Peyer's patch (tissue), 4 donors: ENCODE data around the gene CD59.

Experiments
- POLR2A ChIP-seq, 2 donors: fragments of 450-650 bp; IDR thresholded peaks; one replicate each; pipeline ENCODE4 v1.5.1; 2017; ENCODE audit warnings: antibody characterized with exemption in 2 of 2, mild to moderate bottlenecking in 2 of 2, moderate library complexity in 2 of 2
- TF ChIP-seq, protein P1 (sequence below), 6 experiments: fragments of 450-650 bp in 4 of 6; fragments of 200-600 bp in 2 of 6; sonication (generic) in 1 of 6; IDR thresholded peaks; one replicate each; pipeline ENCODE4 v1.5.1; 2017 to 2019; ENCODE audit warnings: antibody characterized with exemption in 6 of 6, mild to moderate bottlenecking in 3 of 6, moderate library complexity in 1 of 6

DNA sequence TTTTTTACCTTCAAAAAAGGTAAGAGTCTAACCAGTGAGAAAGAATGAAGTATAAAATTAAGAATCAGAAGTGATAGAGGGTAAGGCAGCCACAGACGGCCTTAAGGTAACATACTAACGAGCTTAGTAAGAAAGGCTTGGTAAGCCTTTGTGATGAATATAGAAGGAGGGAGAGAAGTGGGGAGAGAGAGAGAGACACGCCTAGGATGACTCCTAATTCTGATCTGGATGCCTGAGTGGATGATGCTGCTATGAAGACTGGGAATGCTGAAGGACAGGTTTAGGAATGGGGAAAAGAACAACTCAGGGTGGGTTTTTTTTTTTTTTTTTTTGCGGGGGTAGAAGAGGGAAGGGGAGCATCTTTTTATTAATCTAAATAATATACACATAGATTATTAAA, 33.3 kb upstream of the CD59 start:
- TF ChIP-seq, protein P1, sequence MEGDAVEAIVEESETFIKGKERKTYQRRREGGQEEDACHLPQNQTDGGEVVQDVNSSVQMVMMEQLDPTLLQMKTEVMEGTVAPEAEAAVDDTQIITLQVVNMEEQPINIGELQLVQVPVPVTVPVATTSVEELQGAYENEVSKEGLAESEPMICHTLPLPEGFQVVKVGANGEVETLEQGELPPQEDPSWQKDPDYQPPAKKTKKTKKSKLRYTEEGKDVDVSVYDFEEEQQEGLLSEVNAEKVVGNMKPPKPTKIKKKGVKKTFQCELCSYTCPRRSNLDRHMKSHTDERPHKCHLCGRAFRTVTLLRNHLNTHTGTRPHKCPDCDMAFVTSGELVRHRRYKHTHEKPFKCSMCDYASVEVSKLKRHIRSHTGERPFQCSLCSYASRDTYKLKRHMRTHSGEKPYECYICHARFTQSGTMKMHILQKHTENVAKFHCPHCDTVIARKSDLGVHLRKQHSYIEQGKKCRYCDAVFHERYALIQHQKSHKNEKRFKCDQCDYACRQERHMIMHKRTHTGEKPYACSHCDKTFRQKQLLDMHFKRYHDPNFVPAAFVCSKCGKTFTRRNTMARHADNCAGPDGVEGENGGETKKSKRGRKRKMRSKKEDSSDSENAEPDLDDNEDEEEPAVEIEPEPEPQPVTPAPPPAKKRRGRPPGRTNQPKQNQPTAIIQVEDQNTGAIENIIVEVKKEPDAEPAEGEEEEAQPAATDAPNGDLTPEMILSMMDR (IDR thresholded peaks at IDR 0.05) = no peak
- no peak for TF ChIP-seq POLR2A (IDR thresholded peaks at IDR 0.05)
